GM10248 (cell line): Measurements from ENCODE around the gene CCDC30.

Source experiments
- CTCF ChIA-PET: fragments of 300-600 bp; sonication (Branson Sonifier 250); formaldehyde crosslinking; extraction: SDS; loops from one replicate; lab custom pipeline; 2021; ENCODE audit warnings: antibody characterized with exemption; lab: Yijun Ruan, JAX
- POLR2A ChIA-PET: fragments of 350-650 bp; sonication (Branson Sonifier 250); formaldehyde crosslinking; extraction: SDS; loops from one replicate; lab custom pipeline; 2020; ENCODE audit warnings: antibody characterized with exemption; lab: Yijun Ruan, JAX
- DNase-seq: peaks from one replicate; pipeline ENCODE4 v3.0.0; 2012; ENCODE audit errors: extremely low spot score
- CTCF ChIP-seq: IDR thresholded peaks from 2 replicates; pipeline ENCODE4 v1.5.1; 2012; ENCODE audit warnings: mild to moderate bottlenecking, low read depth; ENCODE audit errors: extremely low read depth, missing control alignments, control extremely low read depth

CCDC30 gene

GRCh38 chr1:42434340-42434739 lies 28.7 kb upstream of the CCDC30 start:
- CTCF ChIA-PET = interaction anchor here (1.5 kb wide), 1 partner anchor 18 kb away, joined by 5 read pairs; no protein-coding TSS in a partner anchor
- DNase-seq = no peak
- no peak for TF ChIP-seq CTCF
- POLR2A ChIA-PET = no interaction called here

- CTCF ChIA-PET = interaction anchor here (1.2 kb wide), 1 partner anchor 10 kb away, joined by 5 read pairs; no protein-coding TSS in a partner anchor
- no peak for TF ChIP-seq CTCF
- DNase-seq = no peak
- POLR2A ChIA-PET = no interaction called here
Observed at GRCh38 chr1:42439940-42440339, 23.1 kb upstream of the CCDC30 start.

GRCh38 chr1:42442662-42443061 lies 20.4 kb upstream of the CCDC30 start:
- CTCF ChIA-PET = no interaction called here
- POLR2A ChIA-PET = no interaction called here
- no peak for DNase-seq

GRCh38 chr1:42449256-42449655 lies 13.8 kb upstream of the CCDC30 start:
- ChIA-PET POLR2A (no interaction called here), CTCF (no interaction called here)
- no peak for TF ChIP-seq CTCF
- DNase-seq = no peak

More at GRCh38 chr1:42442662-42443061, 20.4 kb upstream of the CCDC30 start:
- TF ChIP-seq CTCF = no peak

- no peak for TF ChIP-seq CTCF
- CTCF ChIA-PET = interaction anchor here (0.6 to 2.3 kb wide), 2 partner anchors 24 to 274 kb away, joined by 3 to 5 read pairs; no protein-coding TSS in a partner anchor
- no peak for DNase-seq
- POLR2A ChIA-PET = no interaction called here
Observed at GRCh38 chr1:42450061-42450460, 13.0 kb upstream of the CCDC30 start.

GRCh38 chr1:42453386-42453785 lies 9.7 kb upstream of the CCDC30 start:
- DNase-seq = no peak
- CTCF ChIA-PET = no interaction called here
- POLR2A ChIA-PET = no interaction called here
- TF ChIP-seq CTCF = no peak
